Stimulated activated CD8-positive, alpha-beta memory T cell treated with anti-CD3 and anti-CD28 coated beads, Interleukin-2, amount 100 ng/mL, for 1 hour (primary cell): ENCODE results near the gene CSGALNACT2.

Experiments
- DNase-seq, 2 donors: peaks; one replicate each; pipeline ENCODE4 v3.0.0-alpha.2; 2020; ENCODE audit warnings: low read depth in 2 of 2

CSGALNACT2 gene

DNA sequence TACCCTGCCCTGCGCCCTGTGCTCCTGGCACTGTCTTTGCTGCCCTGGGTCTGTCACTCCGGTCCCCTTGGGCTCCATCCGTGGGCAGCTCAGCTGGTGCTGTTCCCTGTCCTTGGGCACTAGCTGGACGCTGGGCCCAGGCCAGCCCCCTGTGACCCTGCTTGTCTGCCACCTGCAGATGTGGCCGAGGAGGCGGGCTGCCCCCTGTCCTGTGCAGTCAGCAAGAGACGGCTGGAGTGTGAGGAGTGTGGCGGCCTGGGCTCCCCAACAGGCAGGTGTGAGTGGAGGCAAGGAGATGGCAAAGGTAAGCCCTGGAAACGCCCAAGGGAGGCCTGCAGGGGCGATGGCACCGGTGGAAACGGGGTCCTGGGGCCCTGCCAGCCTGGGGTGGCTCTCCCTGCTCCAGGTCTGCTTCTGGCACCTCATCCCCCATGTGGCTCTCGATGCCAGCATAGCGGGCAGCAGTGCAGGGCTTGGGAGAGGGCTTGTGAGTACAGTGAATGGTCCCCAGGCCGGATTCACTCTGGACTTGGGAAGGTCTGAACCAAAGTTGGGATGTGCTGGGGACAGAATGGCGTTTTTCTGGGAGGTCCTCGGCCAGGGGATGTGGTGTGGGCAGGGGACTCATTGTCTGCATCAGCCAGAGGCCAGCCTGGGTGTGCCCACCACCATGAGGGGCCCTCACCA lies 26.2 kb upstream of the CSGALNACT2 start:
- DNase-seq: no peak

DNA sequence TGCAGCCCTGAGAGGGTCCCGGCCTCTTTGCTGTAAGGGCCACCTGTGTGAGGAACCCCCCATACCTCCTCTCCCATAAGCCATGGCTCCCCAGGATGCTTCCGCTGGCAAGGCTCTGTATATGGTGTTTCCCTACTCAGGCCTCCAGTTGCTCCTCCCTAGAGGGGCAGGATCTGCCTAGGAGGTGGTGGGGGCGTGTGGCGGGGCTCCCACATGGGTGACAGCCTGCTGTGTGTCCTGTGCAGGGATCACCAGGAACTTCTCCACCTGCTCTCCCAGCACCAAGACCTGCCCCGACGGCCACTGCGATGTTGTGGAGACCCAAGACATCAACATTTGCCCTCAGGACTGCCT lies 25.7 kb upstream of the CSGALNACT2 start:
- DNase-seq: no peak

DNA sequence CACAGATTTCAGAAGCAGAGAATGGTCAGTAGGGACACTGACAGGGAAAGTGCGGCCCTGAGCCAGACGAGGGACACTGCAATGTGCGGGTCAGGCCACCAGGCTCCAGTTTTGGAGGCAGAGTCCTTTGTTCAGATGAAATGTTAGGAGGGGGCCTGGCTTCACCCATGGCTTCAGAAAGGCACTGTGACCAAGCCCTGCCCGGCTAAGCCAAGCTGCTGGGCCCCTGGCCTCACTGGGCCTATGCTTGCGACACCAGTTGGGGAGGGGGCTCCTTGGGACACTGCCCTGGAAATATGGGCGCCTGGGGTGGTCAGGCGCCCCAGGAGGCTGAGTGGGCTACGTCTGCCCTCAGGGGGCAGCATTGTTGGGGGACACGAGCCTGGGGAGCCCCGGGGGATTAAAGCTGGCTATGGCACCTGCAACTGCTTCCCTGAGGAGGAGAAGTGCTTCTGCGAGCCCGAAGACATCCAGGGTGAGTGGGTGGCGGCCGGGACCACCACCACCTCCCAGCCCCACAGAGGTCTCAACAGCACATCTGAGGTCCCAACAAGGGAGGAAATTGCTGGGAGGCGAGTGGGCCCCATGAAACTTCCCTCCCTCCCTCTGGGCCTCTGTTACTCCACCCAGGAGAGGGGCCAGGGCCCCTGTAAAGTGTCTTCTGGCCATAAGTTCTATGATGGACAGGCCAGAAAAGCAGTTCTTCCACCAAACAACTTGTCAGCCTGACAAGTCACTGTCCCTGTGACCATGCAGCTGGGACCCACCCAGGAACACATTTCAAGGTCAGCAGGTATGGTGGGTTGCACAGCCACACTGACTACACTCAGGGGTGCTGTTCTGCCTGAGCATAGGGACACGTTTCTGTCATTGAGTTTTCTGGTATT lies 24.8 kb upstream of the CSGALNACT2 start:
- DNase-seq: no peak

DNA sequence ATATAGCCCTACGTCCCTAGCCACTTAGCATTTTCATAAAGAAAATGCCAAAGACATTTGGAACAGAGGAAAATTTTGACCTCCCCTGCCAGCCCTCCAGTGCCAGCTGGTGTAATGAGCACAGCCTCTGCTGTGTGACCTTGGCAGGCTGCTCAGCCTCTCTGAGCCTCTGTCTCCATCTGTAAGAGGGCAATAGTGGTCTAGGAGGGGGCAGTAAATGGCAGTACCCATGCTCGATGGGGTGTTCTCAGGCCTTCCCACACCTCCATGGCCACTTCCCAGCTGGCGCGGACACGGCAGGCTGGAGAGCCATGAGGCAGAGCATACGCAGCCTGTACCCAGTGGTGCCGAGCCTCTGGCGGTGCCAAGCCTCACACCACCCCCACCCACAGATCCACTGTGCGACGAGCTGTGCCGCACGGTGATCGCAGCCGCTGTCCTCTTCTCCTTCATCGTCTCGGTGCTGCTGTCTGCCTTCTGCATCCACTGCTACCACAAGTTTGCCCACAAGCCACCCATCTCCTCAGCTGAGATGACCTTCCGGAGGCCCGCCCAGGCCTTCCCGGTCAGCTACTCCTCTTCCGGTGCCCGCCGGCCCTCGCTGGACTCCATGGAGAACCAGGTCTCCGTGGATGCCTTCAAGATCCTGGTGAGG lies 24.0 kb upstream of the CSGALNACT2 start:
- no peak for DNase-seq

DNA sequence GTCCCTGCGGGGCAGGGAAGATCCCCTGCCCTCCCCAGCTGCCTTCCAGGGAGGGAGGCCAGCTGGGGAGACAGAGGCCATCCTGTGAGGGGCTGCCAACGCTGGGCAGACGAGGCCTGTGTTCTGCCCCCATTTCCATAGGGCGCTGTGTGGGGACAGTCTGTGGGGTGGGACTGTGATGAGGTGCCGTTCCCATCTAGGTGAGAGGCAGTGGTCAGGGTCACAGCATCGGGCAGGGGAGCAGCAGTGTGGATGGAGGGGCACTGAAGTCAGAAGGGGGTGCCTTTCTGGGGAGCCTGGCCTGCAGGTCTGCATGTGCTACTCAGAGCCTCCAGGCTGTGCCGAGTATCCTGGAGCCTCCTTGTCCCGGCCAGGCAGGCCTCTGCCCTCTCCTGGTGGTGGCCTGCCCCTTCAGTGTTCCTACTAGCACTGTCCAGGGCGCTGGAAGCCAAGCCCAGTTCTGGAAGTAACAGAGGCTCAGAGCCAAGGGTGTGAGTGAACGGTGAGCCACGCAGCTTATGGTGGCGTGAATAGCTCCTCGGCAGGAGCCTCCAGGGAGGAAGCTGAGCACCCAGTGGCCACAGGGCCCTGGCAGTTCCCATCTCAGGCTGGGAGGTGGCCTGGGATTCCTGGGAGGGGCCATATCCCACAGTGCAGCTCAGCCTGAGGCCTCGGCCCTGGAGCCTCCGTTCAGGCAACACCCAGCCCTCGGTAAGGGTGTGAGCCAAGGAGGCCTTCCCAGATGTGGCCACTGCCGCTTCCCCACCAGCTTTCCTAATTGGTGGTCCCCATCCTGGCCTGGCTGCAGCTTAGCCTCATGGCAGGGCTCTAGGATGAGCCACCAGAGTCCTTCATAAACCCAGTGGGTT lies 23.3 kb upstream of the CSGALNACT2 start:
- DNase-seq: no peak

DNA sequence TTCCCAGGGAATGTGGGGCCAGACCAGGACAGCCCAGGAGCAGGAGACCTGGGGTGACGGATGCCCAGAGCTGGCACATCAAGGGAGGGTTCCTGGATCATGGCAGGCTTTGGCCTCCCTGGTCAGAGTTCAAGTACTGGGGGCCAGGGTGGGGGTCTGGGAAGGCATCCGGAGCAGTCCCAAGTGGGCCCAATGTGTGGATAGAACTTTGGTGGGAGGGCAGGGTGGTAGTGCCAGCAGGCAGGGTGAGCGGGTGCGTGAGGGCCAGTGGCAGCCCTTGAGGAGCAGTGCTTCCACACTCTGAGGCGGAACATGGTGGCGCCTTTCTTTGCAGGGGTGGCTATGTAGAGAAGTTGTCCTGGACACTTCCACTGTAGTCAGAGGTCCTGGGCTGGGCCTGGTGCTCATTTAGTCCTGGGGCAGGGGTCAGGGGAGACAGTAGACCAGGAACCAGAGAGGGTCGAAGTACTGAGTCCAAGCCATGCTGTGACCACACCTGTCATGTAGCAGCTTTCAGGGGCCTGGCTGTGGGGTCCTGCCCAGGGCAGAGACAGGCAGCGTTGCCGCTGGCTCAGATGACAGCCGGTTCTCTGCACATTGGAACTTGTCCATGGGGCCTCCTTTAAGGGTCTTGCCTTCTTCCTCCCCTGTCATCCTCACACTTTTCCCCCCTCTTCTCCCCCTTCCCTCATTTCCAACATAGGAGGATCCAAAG lies 22.2 kb upstream of the CSGALNACT2 start:
- no peak for DNase-seq

DNA sequence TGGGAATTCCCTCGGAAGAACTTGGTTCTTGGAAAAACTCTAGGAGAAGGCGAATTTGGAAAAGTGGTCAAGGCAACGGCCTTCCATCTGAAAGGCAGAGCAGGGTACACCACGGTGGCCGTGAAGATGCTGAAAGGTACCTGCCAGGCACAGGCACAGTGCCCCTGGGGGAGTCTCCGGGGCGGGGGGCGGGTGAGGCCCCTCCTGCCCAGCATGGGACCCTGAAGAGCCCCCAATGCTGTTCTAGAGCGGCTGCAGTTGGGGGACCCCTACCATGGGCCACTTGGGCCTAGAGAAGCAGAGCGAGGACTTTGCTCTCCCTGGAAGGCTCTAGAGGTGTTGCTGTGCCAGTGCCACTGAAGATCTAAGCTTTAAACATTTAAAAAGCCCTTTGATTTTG lies 21.6 kb upstream of the CSGALNACT2 start:
- DNase-seq: no peak

DNA sequence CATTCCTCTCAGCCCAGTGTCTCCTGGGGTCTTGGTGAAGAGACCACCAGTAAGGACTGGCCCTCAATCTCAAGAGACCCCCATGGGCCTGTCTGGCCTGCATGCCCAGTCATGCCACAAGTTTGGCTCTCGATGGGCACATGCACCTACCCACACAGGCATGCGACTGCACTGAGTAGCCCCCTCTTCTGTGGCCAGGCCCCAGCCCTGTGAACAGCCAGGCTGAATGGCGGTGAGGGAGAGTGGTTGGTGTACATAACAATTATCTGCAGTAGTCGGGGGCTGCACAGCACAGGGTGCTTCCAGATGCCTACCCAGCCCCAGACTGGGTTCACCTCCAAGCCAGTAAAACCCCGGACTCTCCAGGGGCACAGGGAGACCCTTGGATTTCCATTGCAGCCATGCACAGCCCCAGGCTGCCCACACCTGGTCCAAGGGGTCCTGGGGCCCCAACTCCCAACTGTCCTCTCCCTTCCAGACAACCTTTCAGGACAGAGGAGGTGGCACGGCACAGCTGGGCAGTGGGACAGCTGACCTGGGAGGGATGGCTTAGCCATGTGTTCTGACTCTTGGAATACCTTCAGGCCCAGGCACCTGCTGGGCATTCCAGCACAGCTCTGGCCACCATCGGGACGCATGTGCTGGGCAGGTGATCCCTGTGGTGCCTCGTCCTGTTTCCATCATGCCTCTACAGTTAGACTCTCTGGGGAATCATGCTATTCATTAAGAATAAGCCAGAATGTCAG lies 21.0 kb upstream of the CSGALNACT2 start:
- no peak for DNase-seq

DNA sequence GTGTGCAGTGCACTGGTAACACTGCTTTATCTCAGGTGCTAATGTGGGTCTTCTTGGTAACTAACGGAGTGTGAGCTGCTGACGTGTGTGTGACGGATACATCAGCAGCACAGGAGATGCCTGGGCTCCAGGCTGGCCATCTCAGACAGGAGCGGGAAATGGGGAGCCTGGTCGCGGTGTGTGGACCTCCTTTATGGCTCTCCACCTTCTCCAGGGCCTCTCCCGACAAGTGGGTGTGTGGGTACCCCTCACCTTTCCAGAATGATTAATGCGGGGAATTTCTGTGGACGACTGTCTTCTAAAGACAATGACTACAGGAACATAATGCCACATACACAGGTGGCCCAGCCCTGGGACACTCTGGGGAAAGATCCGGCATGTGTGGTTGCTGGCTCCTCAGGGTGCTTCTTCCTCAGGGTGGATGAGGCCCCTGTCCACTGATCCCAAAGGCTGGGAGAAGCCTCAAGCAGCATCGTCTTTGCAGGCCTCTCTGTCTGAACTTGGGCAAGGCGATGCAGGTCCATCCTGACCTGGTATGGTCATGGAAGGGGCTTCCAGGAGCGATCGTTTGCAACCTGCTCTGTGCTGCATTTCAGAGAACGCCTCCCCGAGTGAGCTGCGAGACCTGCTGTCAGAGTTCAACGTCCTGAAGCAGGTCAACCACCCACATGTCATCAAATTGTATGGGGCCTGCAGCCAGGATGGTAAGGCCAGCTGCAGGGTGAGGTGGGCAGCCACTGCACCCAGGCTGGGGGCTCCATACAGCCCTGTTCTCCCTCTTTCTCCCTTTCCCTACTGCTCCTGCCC lies 20.3 kb upstream of the CSGALNACT2 start:
- DNase-seq: no peak

DNA sequence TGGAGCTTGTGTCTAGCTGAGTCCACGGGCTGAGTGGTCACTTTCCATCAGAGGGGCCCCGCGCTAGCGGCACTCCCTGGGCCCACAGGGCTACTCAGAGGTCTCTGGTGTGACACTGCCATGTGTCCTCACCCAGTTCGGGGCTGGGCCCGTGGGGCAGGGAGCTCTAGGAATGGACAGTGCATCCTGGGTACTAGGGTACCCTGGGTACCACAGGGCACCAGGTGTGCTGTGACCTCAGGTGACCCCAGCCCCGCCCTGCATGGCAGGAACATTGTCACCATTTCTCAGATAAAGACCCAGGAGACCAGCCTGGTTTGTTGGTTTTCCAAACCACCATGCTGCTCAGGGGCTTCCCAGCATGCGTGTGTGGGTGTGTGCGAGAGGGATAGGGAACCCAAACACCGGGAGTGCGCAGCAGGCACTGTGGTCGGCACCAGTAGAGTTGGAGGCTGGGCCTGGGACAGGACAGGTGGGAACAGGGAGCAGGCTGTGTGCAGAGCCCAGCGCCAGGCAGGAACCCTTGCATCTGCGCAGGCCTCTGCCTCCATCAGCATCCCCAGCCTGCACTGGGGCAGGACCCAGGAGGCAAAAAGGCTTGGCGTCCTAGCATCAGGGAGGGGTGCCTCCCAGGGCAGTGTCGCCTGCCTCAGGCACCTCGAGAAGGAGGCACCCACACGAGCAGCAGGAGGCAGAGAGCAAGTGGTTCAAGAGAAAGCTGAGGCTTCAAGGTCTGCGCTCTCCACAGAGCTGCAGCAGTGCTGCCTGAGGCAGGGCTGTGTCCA lies 19.4 kb upstream of the CSGALNACT2 start:
- no peak for DNase-seq

DNA sequence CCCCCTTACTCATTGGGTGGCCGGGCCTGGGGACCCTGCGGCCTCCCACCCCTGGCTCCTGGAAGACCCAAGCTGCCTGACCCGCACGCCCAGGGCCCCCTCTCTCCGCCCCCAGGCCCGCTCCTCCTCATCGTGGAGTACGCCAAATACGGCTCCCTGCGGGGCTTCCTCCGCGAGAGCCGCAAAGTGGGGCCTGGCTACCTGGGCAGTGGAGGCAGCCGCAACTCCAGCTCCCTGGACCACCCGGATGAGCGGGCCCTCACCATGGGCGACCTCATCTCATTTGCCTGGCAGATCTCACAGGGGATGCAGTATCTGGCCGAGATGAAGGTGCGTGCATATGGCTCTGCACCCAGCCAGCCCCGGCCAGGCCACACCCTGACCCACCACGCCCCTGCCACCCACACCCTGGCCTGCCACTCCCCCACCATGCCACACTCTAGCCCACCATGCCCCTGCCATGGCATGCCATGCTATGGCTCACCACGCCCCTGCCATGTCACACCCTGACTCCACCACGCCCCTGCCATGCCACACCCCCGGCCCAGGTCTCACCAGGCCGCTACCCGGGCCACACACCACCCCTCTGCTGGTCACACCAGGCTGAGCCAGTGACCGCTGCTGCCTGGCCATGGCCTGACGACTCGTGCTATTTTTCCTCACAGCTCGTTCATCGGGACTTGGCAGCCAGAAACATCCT lies 18.7 kb upstream of the CSGALNACT2 start:
- DNase-seq: no peak

DNA sequence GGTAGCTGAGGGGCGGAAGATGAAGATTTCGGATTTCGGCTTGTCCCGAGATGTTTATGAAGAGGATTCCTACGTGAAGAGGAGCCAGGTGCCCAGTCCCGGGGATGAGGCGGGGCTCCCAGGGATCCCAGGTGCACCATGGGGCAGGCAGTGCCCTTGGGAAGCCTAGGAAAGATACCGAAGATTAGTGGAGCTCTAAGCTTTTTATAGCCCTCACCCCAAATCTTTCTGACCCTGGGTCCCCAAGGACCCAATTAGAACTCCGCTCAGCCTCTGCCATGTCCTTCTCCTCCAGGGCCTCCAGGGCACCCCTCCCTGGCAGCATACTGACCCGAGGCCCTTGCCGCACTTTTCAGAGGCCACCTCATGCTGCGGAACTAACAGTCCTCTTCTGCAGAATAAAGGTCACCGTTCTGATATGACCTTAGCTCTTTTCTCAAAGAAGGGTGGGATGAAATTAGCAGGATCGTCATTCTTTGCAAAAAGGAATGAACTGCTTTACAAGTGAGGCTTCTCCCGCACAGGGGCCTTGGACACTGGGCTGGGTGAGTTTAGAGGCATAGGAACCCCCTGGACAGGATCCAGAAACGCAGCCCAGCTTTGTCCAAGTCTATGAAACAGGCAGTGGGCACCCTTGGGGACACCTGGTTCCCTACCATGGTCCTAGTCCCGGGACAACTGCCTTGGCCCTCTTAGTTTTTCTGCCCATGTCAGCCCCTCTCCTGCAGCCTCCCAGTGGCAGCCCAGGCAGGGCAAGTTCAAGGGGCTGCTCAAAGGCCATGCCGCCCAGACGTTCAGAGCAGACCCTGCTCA lies 17.9 kb upstream of the CSGALNACT2 start:
- DNase-seq: no peak

DNA sequence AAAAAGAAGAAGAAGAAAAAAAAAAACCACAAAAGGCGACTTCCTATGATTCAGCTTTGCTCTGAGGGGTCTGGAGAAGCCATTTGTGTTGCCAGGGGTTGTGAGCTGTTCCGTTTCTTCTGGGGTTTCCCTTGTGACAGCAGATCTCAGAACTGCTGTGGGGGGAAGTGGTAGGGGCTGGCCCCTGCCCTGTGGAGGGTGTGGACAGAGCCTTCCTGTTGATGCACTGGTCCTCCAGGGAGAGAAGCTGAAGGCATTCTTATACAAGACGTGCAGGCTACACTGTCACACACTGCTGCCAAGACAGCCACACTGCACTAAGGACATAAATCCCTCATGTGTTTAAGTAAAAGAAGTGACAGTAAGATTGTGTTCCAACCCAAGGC lies 17.3 kb upstream of the CSGALNACT2 start:
- DNase-seq: peak in 1 of 2 donors; percentile 24

DNA sequence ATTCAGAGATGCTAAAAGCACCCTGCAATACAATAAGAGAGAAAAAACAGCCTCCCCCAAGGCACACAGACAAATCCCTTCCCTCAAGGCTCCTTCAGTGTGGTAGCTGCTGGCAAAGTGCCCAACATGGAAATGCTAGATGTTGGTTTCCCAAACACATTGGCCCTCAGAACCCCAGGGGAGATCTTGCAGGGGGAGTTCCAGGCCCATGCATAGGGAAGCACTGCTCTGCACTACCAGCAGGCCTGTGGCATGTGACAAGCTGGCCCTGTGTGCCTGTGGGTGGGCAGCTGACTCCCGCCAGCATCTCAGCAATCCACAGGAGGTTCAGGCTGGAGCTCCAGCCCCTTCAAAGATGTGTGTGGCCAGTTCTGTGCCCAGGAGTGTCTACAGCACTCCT lies 16.8 kb upstream of the CSGALNACT2 start:
- no peak for DNase-seq

DNA sequence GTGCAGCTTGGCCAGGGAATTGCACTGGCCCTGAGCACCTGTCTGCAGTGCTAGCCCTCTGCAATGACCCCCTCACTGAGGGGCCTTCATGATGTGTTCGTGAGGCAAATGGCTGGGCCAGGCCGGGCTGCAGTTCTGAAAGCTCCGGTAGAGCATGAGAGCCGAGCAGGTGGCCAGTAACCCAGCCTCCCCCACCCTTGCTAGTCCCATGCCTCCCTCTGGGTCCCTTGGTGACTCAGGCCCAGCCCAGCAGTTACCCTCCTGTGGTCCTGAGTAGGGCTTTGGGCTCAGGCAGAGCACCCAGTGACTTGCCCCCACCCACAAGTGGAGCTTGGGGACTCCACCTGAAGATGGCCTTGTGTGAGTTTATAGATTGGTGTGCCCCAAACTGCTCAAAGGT lies 16.1 kb upstream of the CSGALNACT2 start:
- DNase-seq: no peak

DNA sequence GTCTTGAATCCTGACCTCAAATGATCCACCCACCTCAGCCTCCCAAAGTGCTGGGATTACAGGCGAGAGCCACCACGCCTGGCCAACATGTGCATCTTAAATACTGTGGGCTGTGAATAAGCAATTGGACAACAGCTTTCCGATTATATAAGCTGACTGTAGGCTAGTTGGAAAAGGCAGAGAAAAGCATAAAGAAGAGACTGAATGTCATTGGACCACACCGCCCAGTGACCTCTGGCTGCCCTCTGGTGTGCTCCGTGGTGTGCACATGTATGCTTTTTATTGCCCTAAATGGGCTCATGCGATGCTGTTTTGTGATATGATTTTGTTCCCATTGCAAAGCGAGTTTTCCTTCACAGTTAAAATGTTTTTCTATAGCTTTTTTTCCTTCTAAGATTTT lies 15.4 kb upstream of the CSGALNACT2 start:
- no peak for DNase-seq

DNA sequence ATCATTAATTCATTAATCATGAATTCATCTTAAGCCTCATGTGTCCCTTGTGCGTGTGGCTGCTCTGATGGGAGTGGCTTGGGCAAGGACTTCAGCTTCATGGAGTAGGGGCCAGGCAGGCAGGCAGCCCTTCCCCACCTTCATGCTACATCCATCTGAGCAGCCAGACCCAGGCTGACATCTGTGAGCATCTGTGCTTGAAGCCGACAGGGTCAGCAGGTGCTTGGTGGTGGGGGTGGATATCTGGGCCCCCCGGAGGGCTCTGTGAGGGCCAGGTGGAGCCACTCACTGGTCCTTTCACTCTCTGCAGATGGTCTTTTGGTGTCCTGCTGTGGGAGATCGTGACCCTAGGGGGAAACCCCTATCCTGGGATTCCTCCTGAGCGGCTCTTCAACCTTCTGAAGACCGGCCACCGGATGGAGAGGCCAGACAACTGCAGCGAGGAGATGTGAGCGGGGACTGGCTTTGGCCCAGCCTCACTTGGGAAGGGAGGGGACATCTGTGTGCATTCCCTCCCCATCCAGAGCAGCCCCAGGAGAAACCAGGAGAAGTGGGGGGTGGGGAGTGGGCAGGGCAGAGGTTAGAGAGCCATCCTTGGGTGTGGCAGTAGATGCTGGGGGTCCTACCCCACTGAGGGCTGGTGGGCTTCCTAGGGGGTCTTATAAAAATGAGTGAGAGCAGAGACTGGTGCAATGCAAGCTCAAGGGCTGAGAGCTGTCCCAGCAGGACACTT lies 14.7 kb upstream of the CSGALNACT2 start:
- DNase-seq: no peak
